Lower lobe of right lung (tissue), 2 donors: Measurements from ENCODE around the gene FIBCD1. TPM values are rescaled to one million over a fixed set of nuclear protein-coding genes. Genes with fewer than 3 reads are reported as not detected.

ENCODE experiments used
- ATAC-seq, 2 donors: fragments of 200-7000 bp; cut with Tn5 transposase; one replicate each; pipeline ENCODE4 v1.9.1; 2020 to 2022; ENCODE audit warnings: mild to moderate bottlenecking in 2 of 2, moderate library complexity in 2 of 2
- DNase-seq: peaks from one replicate; pipeline ENCODE4 v3.0.0-alpha.2; 2020
- H3K27ac ChIP-seq: fragments of 200-600 bp; one replicate; pipeline ENCODE4 v1.8.0; 2022
- H3K27me3 ChIP-seq: fragments of 200-600 bp; one replicate; pipeline ENCODE4 v1.8.0; 2022; ENCODE audit warnings: low read depth
- H3K36me3 ChIP-seq: fragments of 200-600 bp; one replicate; pipeline ENCODE4 v1.8.0; 2022; ENCODE audit warnings: mild to moderate bottlenecking
- H3K4me1 ChIP-seq: fragments of 200-600 bp; one replicate; pipeline ENCODE4 v1.8.0; 2022
- H3K4me3 ChIP-seq: fragments of 200-600 bp; one replicate; pipeline ENCODE4 v1.8.0; 2022; ENCODE audit warnings: mild to moderate bottlenecking
- H3K9me3 ChIP-seq: fragments of 200-600 bp; one replicate; pipeline ENCODE4 v1.8.0; 2022
- intact Hi-C: fragments of 100-400 bp; cut with DNase I; formaldehyde crosslinking; loops from one replicate; pipeline ENCODE4 v1.11.0; 2022
- total RNA-seq: library from RNA; stranded (reverse); fragmentation: NEBNext Ultra II Directional; extraction: Animal tissue kit (Norgen Biotek cat#: 25700); gene quantifications from one replicate; pipeline ENCODE4 v1.2.1, GENCODE V29; 2021
- TF ChIP-seq, protein P1 (sequence below): fragments of 200-600 bp; IDR thresholded peaks from one replicate; pipeline ENCODE4 v1.8.0; 2022; ENCODE audit warnings: antibody characterized with exemption, mild to moderate bottlenecking
- donor health status: DM: no; HTN: yes; CAD: no; lungs with severe emphysema.

The FIBCD1 gene
- total RNA-seq, 1 donor from 2014 or later = 1.3 TPM

DNA sequence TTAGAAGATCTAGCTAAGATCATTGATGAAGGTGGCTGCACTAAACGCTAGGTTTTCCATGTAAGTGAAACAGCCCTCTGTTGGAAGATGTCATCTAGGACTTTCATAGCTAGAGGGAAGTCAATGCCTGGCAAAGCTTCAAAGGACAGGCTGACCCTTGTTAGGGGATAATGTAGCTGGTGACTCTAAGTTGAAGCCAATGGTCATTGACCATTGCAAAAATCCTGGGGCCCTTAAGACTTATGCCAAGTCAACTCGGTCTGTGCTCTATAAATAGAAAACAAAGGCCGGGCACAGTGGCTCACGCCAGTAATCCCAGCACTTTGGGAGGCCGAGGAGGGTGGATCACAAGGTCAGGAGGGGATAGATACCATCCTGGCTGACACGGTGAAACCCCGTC lies 26.6 kb upstream of the FIBCD1 start:
- DNase-seq (no peak), ATAC-seq (no peak)
- H3K36me3 ChIP-seq = no peaks in the 10 kb centered on the region
- peaks cover 4% of the 10 kb centered on the region for H3K4me1 ChIP-seq
- intact Hi-C loops = no loop called here
- no peak overlapping the region for H3K4me3 ChIP-seq
- TF ChIP-seq, protein P1, sequence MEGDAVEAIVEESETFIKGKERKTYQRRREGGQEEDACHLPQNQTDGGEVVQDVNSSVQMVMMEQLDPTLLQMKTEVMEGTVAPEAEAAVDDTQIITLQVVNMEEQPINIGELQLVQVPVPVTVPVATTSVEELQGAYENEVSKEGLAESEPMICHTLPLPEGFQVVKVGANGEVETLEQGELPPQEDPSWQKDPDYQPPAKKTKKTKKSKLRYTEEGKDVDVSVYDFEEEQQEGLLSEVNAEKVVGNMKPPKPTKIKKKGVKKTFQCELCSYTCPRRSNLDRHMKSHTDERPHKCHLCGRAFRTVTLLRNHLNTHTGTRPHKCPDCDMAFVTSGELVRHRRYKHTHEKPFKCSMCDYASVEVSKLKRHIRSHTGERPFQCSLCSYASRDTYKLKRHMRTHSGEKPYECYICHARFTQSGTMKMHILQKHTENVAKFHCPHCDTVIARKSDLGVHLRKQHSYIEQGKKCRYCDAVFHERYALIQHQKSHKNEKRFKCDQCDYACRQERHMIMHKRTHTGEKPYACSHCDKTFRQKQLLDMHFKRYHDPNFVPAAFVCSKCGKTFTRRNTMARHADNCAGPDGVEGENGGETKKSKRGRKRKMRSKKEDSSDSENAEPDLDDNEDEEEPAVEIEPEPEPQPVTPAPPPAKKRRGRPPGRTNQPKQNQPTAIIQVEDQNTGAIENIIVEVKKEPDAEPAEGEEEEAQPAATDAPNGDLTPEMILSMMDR = no peak
- peaks cover 4% of the 10 kb centered on the region for H3K27me3 ChIP-seq
- H3K9me3 ChIP-seq = no peaks in the 10 kb centered on the region
- H3K27ac ChIP-seq = no peak overlapping the region

GRCh38 chr9:130963916-130964315 lies 24.9 kb upstream of the FIBCD1 start:
- Histone ChIP-seq H3K27me3 (peaks cover 4% of the 10 kb centered on the region), H3K27ac (no peak overlapping the region), H3K36me3 (no peaks in the 10 kb centered on the region), H3K4me3 (no peak overlapping the region), H3K9me3 (no peaks in the 10 kb centered on the region), H3K4me1 (peaks cover 4% of the 10 kb centered on the region)
- ATAC-seq (no peak), DNase-seq (no peak)
- TF ChIP-seq, protein P1 = no peak
- intact Hi-C loops = no loop called here

DNA sequence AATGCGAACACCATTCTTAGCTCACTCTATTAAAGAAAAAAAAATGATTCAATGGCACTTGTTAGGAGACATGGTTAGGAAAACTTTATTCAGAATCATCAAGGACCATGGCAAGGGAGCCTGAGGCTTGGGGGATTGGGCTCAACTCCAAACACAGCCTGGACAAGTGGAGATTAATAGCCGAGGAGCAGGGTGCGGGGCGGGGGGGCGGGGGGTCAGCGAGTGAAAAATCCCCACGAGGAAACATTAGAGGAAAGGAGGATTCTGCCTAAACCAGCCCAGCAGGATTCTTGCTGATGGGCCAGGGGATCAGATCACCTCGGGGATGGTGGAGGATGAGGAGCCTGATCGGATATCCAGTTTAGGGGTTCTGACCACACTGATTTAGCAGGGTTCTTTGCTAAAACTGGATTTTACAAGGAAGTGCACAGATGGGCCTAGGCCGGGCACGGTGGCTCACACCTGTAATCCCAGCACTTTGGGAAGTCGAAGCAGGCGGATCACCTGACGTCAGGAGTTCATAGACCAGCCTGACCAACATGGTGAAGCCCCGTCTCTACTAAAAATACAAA lies 24.4 kb upstream of the FIBCD1 start:
- H3K36me3 ChIP-seq = no peaks in the 10 kb centered on the region
- peaks cover 4% of the 10 kb centered on the region for H3K4me1 ChIP-seq
- H3K27ac ChIP-seq = no peak overlapping the region
- DNase-seq = no peak
- TF ChIP-seq, protein P1 = no peak
- ATAC-seq = no peak
- intact Hi-C loops = no loop called here
- H3K4me3 ChIP-seq = no peak overlapping the region
- no peaks in the 10 kb centered on the region for H3K9me3 ChIP-seq
- peaks cover 4% of the 10 kb centered on the region for H3K27me3 ChIP-seq

DNA sequence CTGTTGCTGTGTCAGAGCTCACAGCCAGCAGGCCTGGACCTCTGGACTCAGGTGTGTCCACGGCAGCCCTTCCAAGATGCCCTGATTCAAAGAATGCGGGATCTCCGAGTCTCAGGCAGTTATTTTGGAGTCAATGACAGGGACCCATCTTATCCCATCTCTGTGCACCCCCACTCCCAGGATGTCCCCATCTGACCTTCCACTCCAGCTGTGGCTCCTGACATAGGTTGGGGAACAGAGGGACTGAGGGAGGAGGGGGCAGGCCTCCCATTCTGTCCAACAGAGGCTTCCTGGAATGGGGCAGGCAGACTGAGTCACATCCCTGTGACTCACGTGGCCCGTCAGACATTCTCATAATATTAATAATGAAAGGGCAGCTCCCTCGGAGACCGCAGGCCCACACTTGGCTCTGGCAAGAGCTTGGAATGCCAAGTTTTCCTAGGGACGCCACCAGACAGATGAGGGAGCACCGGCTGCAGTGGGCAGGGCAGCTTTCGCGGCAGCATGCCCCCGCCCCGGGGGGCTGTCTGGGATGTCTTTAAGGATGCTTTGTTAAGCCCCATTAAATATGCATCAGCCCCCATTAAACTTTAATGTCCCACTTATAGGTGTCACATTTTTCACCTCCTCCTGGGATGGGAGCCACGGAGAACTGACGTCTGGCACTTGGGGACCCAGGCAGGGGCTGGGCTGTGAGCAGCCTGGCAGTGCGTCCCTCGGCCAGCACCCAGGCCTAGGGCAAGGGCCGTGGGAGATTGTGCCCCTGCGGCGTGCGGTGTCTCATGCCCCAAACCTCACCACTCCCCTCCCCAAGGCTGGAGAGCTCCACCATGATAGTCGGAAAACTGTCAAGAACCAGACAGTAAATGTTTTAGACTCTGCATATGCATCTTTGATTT lies 23.6 kb upstream of the FIBCD1 start:
- DNase-seq (no peak), ATAC-seq (peak; percentile 50 to 51)
- H3K9me3 ChIP-seq = no peaks in the 10 kb centered on the region
- intact Hi-C loops = no loop called here
- no peak overlapping the region for H3K27ac ChIP-seq
- H3K4me1 ChIP-seq = peaks cover 4% of the 10 kb centered on the region
- no peaks in the 10 kb centered on the region for H3K36me3 ChIP-seq
- TF ChIP-seq, protein P1 = no peak
- H3K4me3 ChIP-seq = no peak overlapping the region
- H3K27me3 ChIP-seq = peaks cover 6% of the 10 kb centered on the region

- Histone ChIP-seq H3K27me3 (peaks cover 15% of the 10 kb centered on the region), H3K27ac (no peak overlapping the region)
These were observed 22.7 kb upstream of the FIBCD1 start for GRCh38 chr9:130961511-130962300.

More at GRCh38 chr9:130961511-130962300, 22.7 kb upstream of the FIBCD1 start:
- ATAC-seq (no peak), DNase-seq (no peak)
- Histone ChIP-seq H3K4me1 (peaks cover 4% of the 10 kb centered on the region), H3K9me3 (no peaks in the 10 kb centered on the region), H3K36me3 (no peaks in the 10 kb centered on the region), H3K4me3 (no peak overlapping the region)
- intact Hi-C loops = no loop called here
- TF ChIP-seq, protein P1 = no peak
